PC-3 (cell line): ENCODE measurements around the gene MTMR2. TPM values are rescaled to one million over a fixed set of nuclear protein-coding genes. Genes with fewer than 3 reads are reported as not detected.

Experiments used
- ATAC-seq: fragments of 200-7000 bp; cut with Tn5 transposase; 2 replicates; pipeline ENCODE4 v1.9.1; 2020; ENCODE audit warnings: mild to moderate bottlenecking, moderate library complexity
- BruUV-seq: library from RNA; stranded (reverse); fragments of 400-500 nt; replicated peaks from 2 replicates; lab custom pipeline; 2021; lab: Mats Ljungman, UMichigan
- CTCF ChIA-PET: fragments of 300-600 bp; sonication (Branson Sonifier 250); formaldehyde crosslinking; loops from one replicate; lab custom pipeline; 2022; ENCODE audit warnings: antibody characterized with exemption; lab: Charles Lee
- POLR2A ChIA-PET: fragments of 300-600 bp; sonication (Branson Sonifier 250); formaldehyde crosslinking; loops from one replicate; lab custom pipeline; 2022; ENCODE audit warnings: antibody characterized with exemption; ENCODE audit not compliant: unreplicated experiment; lab: Charles Lee
- DNase-seq: peaks from one replicate; pipeline ENCODE4 v3.0.0-alpha.2; 2015
- H2AFZ ChIP-seq: fragments of 300-600 bp; sonication (generic); 2 replicates; pipeline ENCODE4 v1.6.0; 2016; ENCODE audit warnings: antibody characterized with exemption, low read length
- H3F3A ChIP-seq: fragments of 300-600 bp; sonication (generic); one replicate; pipeline ENCODE4 v1.6.0; 2017; ENCODE audit warnings: antibody characterized with exemption, low read length, control low read depth, mild to moderate bottlenecking; ENCODE audit not compliant: unreplicated experiment
- H3K27ac ChIP-seq: fragments of 300-600 bp; sonication (generic); 2 replicates; pipeline ENCODE4 v1.5.1; 2016; ENCODE audit warnings: mild to moderate bottlenecking, low read length
- H3K27me3 ChIP-seq: fragments of 300-600 bp; sonication (generic); 2 replicates; pipeline ENCODE4 v1.6.1; 2016; ENCODE audit warnings: low read length, mixed read lengths
- H3K36me3 ChIP-seq: fragments of 300-600 bp; sonication (generic); 2 replicates; pipeline ENCODE4 v1.6.1; 2016; ENCODE audit warnings: low read depth, mixed run types, low read length, mixed read lengths
- H3K4me1 ChIP-seq: fragments of 300-600 bp; sonication (generic); 2 replicates; pipeline ENCODE4 v1.5.1; 2016; ENCODE audit warnings: low read length; ENCODE audit not compliant: insufficient read depth
- H3K4me2 ChIP-seq: fragments of 300-600 bp; sonication (generic); 2 replicates; pipeline ENCODE4 v1.6.0; 2016; ENCODE audit warnings: low read length
- H3K4me3 ChIP-seq: fragments of 300-600 bp; sonication (generic); 2 replicates; pipeline ENCODE4 v1.5.1; 2016; ENCODE audit warnings: mild to moderate bottlenecking, low read length, mixed read lengths
- H3K79me2 ChIP-seq: fragments of 300-600 bp; sonication (generic); 2 replicates; pipeline ENCODE4 v1.6.1; 2017; ENCODE audit warnings: low read length, mixed read lengths
- H3K9ac ChIP-seq: fragments of 300-600 bp; sonication (generic); 2 replicates; pipeline ENCODE4 v1.6.0; 2016; ENCODE audit warnings: mild to moderate bottlenecking, low read length
- H3K9me2 ChIP-seq: fragments of 300-600 bp; sonication (generic); replicated peaks from 2 replicates; pipeline ENCODE4 v1.6.1; 2016; ENCODE audit warnings: mixed run types, low read length, mixed read lengths
- H3K9me3 ChIP-seq: fragments of 300-600 bp; sonication (generic); 2 replicates; pipeline ENCODE4 v1.6.1; 2016; ENCODE audit warnings: low read length, mixed read lengths
- H4K20me1 ChIP-seq: fragments of 300-600 bp; sonication (generic); 2 replicates; pipeline ENCODE4 v1.6.1; 2016; ENCODE audit warnings: low read length, mixed read lengths
- EZH2 ChIP-seq: fragments of 300-600 bp; sonication (generic); IDR thresholded peaks from one replicate; pipeline ENCODE4 v1.6.1; 2017; ENCODE audit warnings: antibody characterized with exemption, mild to moderate bottlenecking, low read length; ENCODE audit not compliant: unreplicated experiment
- EZH2phosphoT487 ChIP-seq: fragments of 300-600 bp; sonication (generic); IDR thresholded peaks from 2 replicates; pipeline ENCODE4 v1.6.1; 2018; ENCODE audit warnings: mild to moderate bottlenecking, antibody characterized with exemption, low read length, borderline replicate concordance
- intact Hi-C: fragments of 100-400 bp; cut with micrococcal nuclease; formaldehyde crosslinking; loops from 2 replicates; pipeline ENCODE4 v1.9.0; 2023
- total RNA-seq: library from RNA; depleted of rRNA; stranded (reverse); fragments of >200 nt; gene quantifications from 2 replicates; pipeline ENCODE4 v1.2.3, GENCODE V29; 2014
- TF ChIP-seq, protein P1 (sequence below): fragments of 300-600 bp; sonication (generic); conservative IDR thresholded peaks from 2 replicates; pipeline ENCODE4 v1.5.1; 2017; ENCODE audit warnings: antibody characterized with exemption, low read depth, mild to moderate bottlenecking, low read length

MTMR2 gene
- total RNA-seq, 1 experiment from 2014 or later: 31.7 TPM

DNA sequence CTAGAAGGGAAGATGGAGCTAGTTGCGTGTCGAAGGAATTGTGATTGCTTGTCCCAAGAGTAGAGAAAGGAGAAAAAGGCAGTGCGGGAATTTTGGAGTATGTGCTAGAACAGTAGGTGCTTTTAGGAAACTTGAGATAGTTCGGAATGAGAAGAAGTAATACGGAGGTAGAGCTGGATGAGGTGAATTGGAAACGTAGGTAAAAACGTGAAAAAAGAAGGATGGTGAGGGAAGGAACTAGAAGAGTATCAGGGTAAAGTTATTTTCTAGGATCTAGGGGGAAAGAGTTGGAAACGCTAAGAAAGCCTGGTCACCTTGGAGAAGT is 132.2 kb downstream of the MTMR2 start:
- Histone ChIP-seq H3K79me2 (peaks cover 79% of the 10 kb centered on the region), H3K4me3 (peak overlapping the region; percentile 86), H3K9me3 (no peaks in the 10 kb centered on the region), H2AFZ (peak overlapping the region; percentile 94), H3K9me2 (no peaks in the 10 kb centered on the region), H3F3A (no peaks in the 10 kb centered on the region), H3K36me3 (no peaks in the 10 kb centered on the region), H4K20me1 (0 out of 2 replicates have a peak, but pooled peaks cover 8% of the 10 kb centered on the region), H3K9ac (peak overlapping the region; percentile 89), H3K27me3 (no peaks in the 10 kb centered on the region), H3K27ac (no peak overlapping the region), H3K4me1 (peaks cover 42% of the 10 kb centered on the region), H3K4me2 (peak overlapping the region; percentile 97)
- CTCF ChIA-PET: no interaction called here
- no peak for ATAC-seq
- DNase-seq: no peak
- POLR2A ChIA-PET: no interaction called here
- TF ChIP-seq EZH2phosphoT487 (no peak), EZH2 (no peak)
- TF ChIP-seq, protein P1, sequence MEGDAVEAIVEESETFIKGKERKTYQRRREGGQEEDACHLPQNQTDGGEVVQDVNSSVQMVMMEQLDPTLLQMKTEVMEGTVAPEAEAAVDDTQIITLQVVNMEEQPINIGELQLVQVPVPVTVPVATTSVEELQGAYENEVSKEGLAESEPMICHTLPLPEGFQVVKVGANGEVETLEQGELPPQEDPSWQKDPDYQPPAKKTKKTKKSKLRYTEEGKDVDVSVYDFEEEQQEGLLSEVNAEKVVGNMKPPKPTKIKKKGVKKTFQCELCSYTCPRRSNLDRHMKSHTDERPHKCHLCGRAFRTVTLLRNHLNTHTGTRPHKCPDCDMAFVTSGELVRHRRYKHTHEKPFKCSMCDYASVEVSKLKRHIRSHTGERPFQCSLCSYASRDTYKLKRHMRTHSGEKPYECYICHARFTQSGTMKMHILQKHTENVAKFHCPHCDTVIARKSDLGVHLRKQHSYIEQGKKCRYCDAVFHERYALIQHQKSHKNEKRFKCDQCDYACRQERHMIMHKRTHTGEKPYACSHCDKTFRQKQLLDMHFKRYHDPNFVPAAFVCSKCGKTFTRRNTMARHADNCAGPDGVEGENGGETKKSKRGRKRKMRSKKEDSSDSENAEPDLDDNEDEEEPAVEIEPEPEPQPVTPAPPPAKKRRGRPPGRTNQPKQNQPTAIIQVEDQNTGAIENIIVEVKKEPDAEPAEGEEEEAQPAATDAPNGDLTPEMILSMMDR: no peak
- no TSS peak for BruUV-seq
- intact Hi-C loops: loop anchor here (2.0 to 5.0 kb wide), 3 partner anchors 133 to 515 kb away; partner anchors contain the start of gene MTMR2

DNA sequence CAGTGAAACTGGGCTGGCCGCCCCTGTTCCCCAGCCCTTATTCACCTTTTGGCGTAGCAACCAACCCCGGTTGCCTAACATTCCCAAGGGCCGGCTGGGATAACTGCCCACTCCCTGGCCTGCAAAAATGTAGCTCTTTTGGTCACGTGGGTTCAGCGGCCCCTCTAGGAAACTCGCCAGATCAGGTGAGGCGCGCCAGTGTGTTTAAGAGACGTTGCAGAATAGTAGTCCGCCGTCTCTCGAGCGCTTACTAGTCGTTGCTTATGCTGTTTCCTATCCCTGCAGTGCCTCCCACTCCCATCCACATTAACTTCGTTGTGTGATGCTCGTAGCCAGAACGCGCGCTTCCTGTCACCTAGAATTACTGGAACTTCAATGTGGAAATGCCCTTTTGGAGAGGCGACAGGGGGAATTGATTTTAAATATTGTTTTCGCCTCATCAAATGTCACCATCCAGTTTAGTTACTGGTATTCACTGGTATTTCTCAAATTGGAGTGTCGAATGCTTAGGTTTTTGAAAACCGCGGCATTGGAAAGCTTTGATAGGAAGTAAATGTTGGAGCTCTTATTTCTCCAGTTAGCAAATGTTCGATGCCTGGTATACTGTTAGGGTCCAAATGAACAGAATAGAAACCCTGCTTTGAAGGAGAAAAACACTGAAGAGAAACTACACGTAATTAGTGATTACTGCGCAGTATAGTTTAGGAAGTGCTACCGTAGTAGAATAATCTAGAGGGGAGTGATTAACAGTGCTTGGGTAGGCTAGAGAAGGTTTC is 132.8 kb downstream of the MTMR2 start:
- intact Hi-C loops: loop anchor here (1.0 to 5.0 kb wide), 5 partner anchors 40 to 598 kb away; partner anchors contain the start of genes CCDC82 and MTMR2
- H3K9me3 ChIP-seq: no peaks in the 10 kb centered on the region
- ATAC-seq: peak; percentile 3
- ChIA-PET POLR2A (interaction anchor here (0.5 kb wide), 1 partner anchor 472 kb away, joined by 4 read pairs; no protein-coding TSS in a partner anchor), CTCF (interaction anchor here (0.6 to 1.1 kb wide), 2 partner anchors 603 to 640 kb away, joined by 3 to 4 read pairs; no protein-coding TSS in a partner anchor)
- H3K36me3 ChIP-seq: peaks cover under 1% of the 10 kb centered on the region; the same call in 1 of the 2 replicates
- no peaks in the 10 kb centered on the region for H3K9me2 ChIP-seq
- H3K27ac ChIP-seq: peak overlapping the region; percentile 87
- H3F3A ChIP-seq: no peaks in the 10 kb centered on the region
- peaks cover 74% of the 10 kb centered on the region for H3K79me2 ChIP-seq
- peak overlapping the region; percentile 89 for H3K9ac ChIP-seq
- peak overlapping the region; percentile 94 for H2AFZ ChIP-seq
- peak overlapping the region; percentile 97 for H3K4me2 ChIP-seq
- peaks cover 42% of the 10 kb centered on the region for H3K4me1 ChIP-seq
- TF ChIP-seq EZH2 (no peak), EZH2phosphoT487 (no peak)
- TF ChIP-seq, protein P1: no peak
- no peaks in the 10 kb centered on the region for H3K27me3 ChIP-seq
- peak overlapping the region; percentile 86 for H3K4me3 ChIP-seq
- 0 out of 2 replicates have a peak, but pooled peaks cover 8% of the 10 kb centered on the region for H4K20me1 ChIP-seq
- no TSS peak for BruUV-seq
- DNase-seq: peak; percentile 65
